ENCODE data around the gene EEF2.

- TF ChIP-seq CTCF (IDR thresholded peaks at IDR 0.05; ENCODE audit: low read length) (no peak), EZH2 (IDR thresholded peaks at IDR 0.05; ENCODE audit: borderline replicate concordance, low read length) (no peak)
Measured at GRCh38 chr19:3961007-3961406, 24.3 kb downstream of the EEF2 start.
